ENCODE results near the gene MAP3K7CL.
A peak's percentile ranks its signal among the peaks of the same experiment; 100 is the strongest.

The MAP3K7CL gene, protein sequence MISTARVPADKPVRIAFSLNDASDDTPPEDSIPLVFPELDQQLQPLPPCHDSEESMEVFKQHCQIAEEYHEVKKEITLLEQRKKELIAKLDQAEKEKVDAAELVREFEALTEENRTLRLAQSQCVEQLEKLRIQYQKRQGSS

DNA sequence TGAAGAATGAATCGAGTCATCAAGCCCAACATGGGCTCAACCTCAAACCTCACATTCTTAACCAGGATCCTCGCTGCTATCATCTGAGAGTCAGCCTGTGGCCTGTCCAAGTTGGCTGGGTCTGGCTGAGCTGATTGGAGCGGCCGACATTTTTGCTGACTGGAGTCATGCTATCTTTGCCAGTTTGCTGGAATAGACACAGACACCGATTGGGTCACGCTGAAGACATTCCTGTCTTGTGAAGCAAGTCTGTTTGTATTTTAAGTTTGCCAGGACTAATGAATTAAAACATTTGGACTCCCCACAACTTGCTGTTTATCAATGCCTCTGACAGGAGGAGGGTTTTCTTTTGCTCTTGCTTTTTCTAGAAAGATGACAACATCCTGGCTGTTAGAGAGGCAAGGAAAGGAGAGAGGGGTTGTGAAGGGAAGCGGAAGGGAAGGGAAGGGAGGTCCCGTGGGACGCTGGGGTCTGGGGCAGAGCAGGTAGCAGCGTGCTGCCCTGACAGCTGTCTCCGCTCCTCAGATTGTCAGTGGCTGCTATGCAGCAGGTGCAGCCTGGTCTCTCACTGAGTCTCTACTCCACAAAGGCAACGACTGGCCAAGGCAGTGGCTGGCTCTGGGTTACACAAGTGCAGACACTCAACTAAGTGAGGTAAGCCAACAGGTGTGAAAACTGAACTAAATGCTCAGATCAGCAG, at the start of gene MAP3K7CL:
MAP3K7CL (plus strand) TSS at position 375 of the 700 bp plus-strand sequence. CDS start 2,701 bp downstream, outside the sequence.
- DNase-seq (ENCODE audit: low spot score), result peak; percentile 14

DNA sequence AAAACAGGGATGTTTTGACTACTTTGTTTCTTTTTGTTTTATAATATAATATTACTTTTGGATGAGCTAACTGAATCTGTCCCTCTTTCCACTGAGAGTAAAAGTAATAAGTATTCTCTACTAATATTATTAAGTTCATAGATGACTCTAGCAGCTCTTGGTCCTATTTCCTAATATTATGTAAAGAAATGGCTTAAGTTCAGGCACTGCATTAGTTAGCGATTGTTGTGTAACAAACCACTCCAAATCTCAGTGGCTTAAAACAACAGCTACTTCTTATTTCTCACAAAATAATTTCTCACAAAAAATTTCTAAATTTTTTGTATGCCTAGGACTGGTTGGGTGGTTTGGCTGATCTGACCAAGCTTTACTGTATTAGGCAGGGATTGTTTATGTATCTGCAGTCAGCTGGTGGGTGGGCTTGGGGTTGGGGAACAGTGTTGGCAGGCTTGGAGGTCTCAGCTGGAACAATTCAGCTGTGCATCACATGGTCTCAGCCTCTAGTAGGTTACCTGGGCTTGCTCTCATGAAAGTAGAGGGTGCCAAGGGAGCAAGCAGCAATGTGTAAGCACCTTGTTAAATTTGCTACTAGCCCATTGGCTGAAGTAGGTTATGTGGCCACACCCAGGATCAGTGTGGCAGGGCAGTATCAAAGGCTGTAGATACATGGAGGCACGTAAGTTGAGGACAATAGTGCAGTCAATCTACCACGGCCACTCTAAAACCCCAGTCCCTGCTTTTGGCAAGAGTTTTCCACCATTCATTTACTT, 48.2 kb upstream of the MAP3K7CL start:
- DNase-seq (ENCODE audit: low spot score), result no peak

DNA sequence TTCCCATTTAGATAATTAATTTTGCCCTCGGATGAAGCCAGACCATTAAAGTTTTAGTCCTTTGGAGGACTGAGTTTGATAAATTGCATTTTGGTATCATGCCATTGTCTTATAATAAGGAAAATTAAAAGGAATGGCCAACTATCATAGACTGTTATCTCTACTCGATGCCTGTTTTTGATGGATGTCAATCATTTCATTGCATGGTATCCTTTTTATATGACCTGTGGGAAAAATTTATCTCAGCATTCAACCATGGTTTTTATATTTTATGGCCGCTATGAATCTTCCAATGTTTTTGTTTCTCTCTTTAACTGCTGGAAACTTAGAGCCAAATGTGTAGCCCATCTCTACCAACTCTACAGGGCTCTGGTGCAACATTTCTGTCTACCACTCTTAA, 47.1 kb upstream of the MAP3K7CL start:
- no peak for DNase-seq (ENCODE audit: low spot score)

- DNase-seq (ENCODE audit: low spot score), result no peak
These were observed 46.1 kb upstream of the MAP3K7CL start for GRCh38 chr21:29084372-29084771.

DNA sequence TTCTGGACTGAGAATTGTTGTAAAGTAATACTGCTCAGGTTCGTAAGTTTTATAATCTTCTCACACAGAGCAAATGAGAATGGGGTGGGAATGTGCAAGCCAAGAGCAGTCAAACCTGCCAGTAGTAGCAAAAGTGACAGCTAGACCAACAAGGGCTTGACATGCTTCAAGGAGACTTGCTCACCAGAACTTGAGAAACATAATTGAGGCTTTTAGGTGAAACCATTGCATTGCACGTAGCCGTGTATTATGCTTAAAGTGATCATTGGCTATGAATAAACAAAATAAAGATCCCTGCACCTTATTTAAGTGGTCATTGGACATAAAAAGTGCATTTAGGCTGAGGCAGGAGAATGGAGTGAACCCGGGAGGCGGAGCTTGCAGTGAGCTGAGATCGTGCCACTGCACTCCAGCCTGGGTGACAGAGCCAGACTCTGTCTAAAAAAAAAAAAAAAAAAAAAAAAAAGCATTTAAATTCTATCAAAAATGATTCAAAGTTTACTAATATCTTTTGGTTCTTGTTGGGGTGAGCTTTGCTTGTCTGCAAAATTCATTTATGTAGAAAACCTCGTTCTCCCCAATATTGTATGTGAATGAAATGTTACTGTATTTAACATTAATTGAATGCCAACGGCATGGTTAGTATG, 45.2 kb upstream of the MAP3K7CL start:
- no peak for DNase-seq (ENCODE audit: low spot score)

DNA sequence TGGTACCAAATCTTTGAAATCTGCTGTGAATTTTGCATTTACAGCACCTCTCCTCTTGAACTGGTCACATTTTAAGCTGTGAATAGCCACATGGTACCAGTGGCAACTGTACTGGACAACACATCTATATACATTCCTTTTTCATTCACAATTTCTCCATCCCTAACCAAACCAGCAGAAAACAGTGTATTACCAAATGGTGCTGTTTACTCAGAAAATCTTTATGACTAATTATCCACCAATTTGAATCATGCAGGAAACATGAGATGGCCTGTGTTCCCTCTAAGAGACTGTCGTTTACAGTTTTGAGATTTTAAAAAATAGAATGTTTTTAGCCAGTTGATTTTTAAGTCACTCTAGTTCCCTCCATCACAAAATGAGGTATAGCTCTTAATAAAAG, 39.4 kb upstream of the MAP3K7CL start:
- DNase-seq (ENCODE audit: low spot score), result peak; percentile 57

DNA sequence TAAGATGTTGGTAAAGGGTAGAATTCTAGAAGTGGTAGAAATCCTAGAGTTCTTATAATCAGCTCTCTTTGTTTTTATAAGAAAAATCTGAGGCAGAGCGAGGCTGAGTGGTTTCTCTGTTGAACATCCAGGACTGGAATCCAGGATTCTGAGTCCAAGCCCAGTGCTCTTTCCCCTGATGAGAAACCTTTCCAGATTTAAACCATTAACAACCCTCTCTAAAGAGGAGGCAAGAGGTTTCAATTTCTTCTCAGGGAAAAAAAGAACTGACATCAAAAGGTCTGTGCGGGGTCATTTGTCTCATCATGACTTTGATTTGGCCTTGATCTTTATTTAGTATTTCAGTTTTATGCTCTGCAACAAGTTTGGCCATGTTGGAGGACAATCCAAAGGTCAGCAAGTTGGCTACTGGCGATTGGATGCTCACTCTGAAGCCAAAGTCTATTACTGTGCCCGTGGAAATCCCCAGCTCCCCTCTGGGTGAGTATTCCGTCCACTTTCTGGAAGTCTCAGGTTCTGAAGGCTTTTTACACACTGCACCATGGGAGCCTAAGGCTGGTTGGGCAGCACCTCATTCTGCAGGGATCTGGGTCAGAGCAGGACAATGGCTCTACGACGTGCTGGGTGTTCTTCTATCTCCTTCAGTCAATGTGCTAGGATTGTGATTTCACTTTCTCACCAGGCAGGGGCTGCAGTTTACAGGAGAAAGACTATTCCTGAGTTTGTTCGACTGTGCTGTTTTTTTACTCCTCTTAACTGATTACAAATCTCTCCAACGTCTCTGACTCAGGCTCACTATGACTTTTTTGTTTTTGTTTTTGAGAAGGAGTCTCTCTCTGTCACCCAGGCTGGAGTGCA, 38.1 kb upstream of the MAP3K7CL start:
- DNase-seq (ENCODE audit: low spot score), result peak; percentile 46

- no peak for DNase-seq (ENCODE audit: low spot score)
These were observed 34.0 kb upstream of the MAP3K7CL start for GRCh38 chr21:29096218-29097015.

DNA sequence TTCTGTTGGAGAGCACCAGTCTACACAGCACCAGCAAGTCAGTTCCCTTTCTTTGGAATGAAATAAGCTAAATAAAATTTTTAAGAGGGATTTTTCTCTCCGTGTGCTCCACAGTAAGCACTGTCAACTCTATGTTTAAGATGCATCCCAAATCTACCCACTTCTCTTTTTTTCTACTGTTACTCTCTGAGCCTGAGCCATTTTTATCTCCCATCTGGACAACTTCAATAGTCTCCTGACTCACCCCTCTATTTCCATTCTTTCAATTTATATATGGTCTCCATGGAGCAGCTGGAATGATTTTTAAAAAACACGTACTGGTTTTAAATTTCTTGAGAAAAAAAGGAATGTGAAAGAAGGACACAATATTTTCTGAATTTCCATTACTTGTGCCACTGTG, 32.3 kb upstream of the MAP3K7CL start:
- no peak for DNase-seq (ENCODE audit: low spot score)

- no peak for DNase-seq (ENCODE audit: low spot score)
These were observed 27.6 kb upstream of the MAP3K7CL start for GRCh38 chr21:29102791-29103257.

- peak; percentile 25 for DNase-seq (ENCODE audit: low spot score)
These were observed 26.2 kb upstream of the MAP3K7CL start for GRCh38 chr21:29104239-29104708.

DNA sequence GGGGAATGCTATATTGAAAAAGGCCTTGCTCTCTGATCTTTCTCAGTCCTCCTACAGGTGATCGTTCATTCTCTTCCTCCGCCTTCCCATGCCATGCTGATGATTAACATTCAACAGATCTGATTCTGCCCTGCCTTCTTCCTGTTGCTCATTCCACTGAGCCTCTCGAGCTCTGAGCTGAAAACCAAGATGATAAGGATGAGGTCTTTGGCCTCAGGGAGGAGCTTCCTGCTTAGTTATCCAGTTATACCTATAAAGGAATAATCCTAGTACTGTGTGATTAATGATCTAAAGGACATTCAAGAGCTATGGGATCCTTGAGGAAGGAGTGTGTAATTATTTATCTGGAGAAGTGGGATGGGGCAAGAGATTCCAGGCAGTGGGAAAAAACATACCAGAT, 25.2 kb upstream of the MAP3K7CL start:
- no peak for DNase-seq (ENCODE audit: low spot score)

GRCh38 chr21:29114765-29115500, 15.5 kb upstream of the MAP3K7CL start:
- no peak for DNase-seq (ENCODE audit: low spot score)

GRCh38 chr21:29115899-29116298, 14.5 kb upstream of the MAP3K7CL start:
- no peak for DNase-seq (ENCODE audit: low spot score)

DNA sequence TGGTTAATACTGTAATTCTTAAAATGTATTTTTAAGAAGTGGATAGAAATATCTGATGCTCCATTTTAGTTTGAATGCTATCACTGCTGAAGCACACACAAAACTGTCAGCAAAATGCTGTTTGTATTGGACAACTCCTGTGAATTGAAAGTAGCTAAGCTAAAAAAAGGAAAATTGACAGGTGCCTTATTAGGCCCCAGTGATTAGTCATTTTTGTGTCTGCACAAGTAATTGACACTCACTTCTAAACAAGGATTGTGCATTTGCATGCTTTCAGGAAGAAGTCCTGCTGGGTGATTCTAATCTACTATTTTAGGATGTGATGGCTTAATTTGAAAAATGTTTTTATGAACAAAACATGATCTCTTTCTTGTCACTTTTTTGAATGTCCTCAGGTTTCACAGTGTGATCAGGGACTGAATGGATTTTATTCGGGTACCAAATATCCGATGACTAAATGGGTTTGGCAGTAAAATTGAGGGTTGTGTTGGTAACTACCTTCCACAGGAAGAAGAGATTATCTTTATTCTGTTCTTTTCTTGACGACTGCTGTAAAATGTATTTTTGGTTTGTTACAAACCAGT, 13.0 kb upstream of the MAP3K7CL start:
- no peak for DNase-seq (ENCODE audit: low spot score)

GRCh38 chr21:29121759-29122158, 8.7 kb upstream of the MAP3K7CL start:
- DNase-seq (ENCODE audit: low spot score), result no peak

DNA sequence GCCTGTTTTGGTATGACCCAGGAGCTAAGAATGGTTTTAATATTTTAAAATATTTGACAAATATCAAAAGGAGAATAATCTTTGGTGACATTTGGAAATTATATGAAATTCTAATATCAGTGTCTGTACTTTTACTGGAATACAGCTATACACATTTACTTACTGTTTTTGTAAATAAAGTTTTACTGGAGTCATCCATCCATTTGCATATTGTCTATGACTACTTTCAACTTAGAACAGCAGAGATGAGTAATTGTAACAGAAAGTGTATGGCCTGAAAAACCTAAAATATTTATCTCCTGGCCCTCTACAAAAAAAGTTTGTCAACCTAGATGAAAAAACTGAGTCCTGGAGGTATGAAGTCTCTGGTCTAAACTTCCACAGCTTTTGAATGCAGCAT, 5.8 kb upstream of the MAP3K7CL start:
- no peak for DNase-seq (ENCODE audit: low spot score)

- no peak for DNase-seq (ENCODE audit: low spot score)
These were observed 5.3 kb upstream of the MAP3K7CL start for GRCh38 chr21:29125191-29125590.

DNA sequence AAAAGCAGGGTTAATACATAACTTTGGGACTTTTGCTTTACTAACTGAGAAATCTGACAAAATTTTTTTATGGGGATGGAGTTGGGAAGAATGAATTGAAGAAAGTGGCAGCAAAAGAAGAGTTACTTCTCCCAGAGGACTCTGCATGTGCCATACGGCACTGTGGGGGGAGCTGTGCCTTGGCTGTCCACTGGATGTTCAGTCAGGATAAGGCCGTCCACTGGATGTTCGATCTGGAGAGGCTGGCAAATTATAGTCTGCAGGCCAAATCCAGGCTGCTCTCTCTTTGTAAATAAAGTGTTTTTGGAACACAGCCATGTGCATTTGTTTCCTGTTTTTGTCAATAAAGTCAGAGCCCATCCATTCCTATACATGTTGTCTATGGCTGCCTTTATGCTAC, 4.5 kb upstream of the MAP3K7CL start:
- DNase-seq (ENCODE audit: low spot score), result no peak

GRCh38 chr21:29133241-29133640, 2.8 kb downstream of the MAP3K7CL start:
- no peak for DNase-seq (ENCODE audit: low spot score)

Measured in activated CD4-positive, alpha-beta T cell treated with anti-CD3 and anti-CD28 coated beads, Interleukin-2, Interleukin-4, amounts not matched to agents 100 ng/mL and 50 ng/mL, durations not matched to agents 16 hours and 8 hours (primary cell).